ENCODE data around the gene PPP1CB.
"Not testable (repeated sequence)": the region's sequence is repeated elsewhere in the genome, so short reads cannot be mapped to it uniquely, and the experiment has no call there.

Gene PPP1CB

DNA sequence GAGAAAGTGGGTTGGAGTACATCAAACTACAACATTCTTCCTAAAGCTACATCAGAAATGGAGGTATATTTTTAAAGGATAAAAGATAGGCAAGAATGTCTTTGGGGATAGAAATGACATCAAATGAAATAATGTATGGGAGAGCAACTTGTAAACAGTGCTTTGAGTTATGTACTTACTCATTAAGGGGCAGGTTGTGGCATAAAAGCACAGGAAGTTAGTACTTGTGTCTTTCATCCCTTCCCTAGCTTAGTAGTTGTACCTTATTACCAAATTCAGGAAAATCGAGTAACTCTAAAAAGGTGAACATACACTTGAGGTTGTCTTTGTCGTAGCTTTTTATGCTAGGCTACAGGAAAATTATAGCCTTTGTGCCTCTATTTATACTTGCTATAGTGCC, 28.9 kb downstream of the PPP1CB start:
- no peak for DNase-seq

GRCh38 chr2:28782423-28782822, 30.8 kb downstream of the PPP1CB start:
- no peak for DNase-seq

DNA sequence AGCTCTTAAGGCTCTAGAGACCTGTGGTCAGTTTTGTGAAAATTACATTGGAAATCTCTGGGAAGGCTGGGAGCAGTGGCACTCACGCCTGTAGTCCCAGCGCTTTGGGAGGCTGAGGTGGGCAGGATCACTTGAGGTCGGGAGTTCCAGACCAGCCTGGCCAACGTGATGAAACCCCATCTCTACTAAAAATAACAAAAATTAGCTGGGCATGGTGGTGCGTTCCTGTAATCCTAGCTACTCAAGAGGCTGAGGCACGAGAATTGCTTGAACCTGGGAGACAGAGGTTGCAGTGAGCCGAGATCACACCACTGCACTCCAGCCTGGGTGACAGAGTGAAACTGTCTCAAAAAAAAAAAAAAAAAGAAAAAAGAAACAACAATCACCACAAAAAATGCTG, 32.9 kb downstream of the PPP1CB start:
- not testable (repeated sequence) for DNase-seq

DNA sequence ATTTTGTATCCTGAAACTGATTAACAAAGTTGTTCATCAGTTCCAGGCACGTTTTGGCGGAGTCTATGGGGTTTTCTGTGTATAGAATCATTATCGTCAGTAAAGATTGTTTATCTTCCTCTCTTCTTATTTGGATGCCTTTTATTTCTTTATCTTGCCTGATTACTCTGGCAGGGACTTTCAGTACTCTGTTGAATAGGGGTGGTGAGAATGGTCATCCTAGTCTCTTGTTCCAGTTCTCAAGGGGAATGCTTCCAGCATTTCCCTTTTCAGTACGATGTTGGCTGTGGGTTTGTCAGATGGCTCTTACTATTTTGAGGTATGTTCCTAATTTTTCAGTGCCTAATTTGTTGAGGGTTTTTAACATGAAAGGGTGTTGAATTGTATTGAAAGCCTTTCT, 45.0 kb downstream of the PPP1CB start:
- no peak for DNase-seq

GRCh38 chr2:28801726-28802125, 50.1 kb downstream of the PPP1CB start:
- no peak for DNase-seq

DNA sequence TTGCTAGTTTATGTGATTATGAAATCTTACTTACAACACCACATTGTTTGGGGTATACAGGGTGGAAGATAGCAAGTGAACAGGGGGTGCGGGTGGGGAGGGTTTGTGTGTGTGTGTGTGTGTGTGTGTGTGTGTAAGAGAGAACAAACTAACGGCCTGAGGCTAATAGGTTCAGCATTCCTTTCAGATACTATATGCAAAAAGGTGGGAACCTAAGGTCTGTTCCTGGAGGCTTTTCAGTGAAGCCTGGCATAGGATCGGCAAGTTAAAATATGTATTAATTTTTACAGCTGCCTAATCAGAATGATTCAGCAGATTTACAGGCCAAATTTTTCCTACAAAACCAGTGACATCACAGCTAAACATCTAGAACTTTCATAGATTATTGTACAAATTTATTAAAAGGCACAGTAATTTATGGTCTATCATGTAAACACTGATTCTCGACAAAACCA, 51.4 kb downstream of the PPP1CB start:
- no peak for DNase-seq

GRCh38 chr2:28809927-28810326, 58.3 kb downstream of the PPP1CB start:
- no peak for DNase-seq

DNA sequence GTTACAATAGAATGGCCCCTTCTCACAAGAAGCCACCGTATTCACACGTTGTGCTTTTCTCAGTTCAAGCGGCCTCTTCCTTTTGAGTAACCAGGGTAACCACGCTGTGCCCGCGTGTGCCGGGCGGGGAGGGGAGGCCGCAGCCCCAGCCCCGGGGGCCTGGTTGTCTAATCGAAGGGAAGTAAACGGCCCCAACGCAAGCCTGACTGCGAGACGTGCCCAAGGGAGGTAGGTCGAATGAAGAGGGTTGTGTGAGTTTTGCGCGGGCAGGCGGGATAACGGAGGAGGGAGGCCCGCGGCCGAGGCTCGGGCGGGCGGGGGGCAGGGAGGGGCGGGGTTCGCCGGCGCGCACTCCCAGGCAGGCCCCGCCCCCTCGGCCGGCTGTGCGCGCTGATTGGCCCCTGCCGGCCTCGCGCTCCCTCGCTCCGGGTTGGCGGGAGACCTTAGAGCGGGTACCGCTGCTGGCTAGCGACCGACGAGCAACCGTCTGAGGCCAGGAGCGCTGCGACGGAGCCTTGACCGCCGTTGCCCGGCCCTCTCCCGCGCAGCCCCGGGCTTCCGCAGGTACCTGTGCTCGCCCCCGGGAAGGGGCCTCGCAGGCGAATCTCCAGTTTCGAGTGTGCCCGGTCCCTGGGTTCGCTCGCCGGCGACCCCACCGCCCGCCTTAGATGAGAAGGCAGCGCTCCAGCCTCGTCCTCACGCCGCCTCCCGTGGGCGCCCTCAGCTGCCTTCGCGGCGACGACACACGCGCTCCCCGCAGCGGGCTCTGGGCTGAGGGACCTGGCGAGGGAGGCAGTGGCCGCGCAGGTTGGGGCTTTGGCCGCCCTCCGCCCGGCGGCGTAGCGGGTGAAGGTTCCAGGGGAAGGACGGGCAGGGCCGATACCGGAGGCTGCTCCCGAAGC, 59.0 kb downstream of the PPP1CB start, which contains the start of gene SPDYA:
SPDYA (plus strand) TSS at position 451 of the 902 bp plus-strand sequence. CDS start 5,181 bp downstream, outside the sequence.
- DNase-seq, result peak; percentile 77 to 81

DNA sequence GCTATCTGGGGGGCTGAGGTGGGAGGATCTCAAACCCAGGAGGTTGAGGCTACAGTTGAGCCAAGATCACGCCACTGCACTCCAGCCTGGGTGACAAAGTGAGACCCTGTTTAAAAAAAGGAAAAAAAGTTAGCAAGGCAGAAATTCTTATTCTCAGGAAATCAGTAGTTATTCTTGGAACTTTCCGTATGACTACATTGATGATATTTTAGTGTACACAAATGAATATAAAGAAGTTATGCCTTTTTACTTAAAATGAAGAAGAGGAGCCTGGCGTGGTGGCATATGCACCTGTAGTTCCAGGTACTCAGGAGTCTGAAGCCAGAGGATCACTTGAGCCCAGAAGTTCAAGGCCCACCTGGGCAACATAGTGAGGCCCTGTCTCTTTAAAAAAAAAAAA, 66.4 kb downstream of the PPP1CB start:
- DNase-seq, result no peak

DNA sequence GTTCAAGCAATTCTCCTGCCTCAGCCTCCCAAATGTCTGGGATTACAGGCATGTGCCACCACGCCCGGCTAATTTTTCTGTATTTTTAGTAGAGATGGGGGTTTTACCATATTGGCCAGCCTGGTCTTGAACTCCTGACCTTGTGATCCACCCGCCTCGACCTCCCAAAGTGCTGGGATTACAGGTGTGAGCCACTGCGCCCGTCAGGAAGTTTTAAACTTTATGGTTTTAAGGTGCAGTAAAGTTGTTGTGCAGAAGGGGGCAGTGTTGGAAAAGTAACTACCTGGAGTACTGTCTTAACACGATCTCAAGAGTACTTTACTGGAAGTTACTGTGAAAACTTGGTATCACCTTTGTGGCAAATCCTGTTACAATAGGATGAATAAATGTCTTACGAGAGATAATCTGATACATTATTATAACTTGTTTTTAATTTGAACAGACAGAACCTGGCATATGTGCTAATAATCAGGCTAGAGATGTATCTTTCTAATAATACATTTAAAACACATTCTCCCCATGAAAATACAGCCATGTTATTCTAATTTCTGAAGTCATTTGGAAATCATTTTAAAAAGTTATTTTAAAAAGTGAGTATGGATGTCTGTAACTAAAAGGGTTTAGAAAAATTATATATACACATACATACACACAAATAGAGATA, 69.8 kb downstream of the PPP1CB start:
- peak; percentile 25 to 39 for DNase-seq

DNA sequence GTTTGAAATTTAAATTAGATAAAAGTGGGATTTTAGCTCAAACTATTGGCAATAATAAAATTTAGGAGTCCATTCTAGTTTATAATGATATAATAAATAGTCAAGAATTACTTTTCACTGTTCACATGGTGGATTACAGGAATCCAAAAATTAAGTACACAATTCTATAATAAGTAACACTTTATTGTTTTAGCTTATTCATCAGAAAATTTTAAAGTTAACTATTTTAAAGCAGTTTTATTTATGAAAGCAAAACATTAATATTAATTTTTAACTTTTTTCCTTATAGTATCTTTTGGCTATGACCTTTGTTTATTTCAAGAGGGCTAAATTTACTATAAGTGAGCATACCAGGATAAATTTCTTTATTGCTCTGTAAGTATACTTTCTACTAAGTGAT, 70.4 kb downstream of the PPP1CB start:
- DNase-seq, result no peak

DNA sequence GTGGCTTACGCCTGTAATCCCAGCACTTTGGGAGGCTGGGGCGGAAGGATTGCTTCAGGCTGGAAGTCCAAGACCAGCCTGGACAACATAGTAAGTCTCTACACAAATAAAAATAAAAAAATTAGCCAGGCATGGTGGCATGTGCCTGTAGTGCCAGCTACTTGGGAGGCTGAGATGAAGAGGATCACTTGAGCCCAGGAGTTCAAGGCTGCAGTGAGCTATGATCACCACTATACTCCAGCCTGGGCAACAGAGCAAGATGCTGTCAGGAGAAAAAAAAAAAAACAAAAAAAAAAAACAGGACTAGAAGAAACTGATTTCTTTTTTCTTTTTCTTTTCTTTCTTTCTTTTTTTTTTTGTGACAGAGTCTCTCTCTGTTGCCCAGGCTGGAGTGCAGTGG, 72.6 kb downstream of the PPP1CB start:
- DNase-seq, result no peak

GRCh38 chr2:28824870-28825269, 73.2 kb downstream of the PPP1CB start:
- no peak for DNase-seq

DNA sequence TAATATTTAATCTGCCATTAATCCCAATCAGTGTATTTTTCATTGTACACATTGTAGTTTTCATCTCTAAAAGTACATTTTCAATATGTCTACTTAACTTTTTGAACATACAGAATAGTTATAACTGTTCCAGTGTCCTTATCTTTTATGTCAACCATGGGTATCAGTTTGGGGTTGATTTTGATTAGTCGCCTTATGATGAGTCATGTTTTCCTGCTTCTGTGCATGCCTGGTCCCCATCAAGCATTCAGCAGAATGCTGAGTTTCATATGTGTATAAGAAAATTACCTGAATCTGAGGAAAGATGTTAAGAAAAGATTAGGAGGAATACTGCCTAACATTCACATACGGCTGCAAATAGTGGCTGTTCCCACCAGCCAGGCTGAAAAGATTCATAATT, 76.8 kb downstream of the PPP1CB start:
- DNase-seq, result no peak

- DNase-seq, result no peak
Measured at GRCh38 chr2:28833740-28834470, 82.3 kb downstream of the PPP1CB start.

DNA sequence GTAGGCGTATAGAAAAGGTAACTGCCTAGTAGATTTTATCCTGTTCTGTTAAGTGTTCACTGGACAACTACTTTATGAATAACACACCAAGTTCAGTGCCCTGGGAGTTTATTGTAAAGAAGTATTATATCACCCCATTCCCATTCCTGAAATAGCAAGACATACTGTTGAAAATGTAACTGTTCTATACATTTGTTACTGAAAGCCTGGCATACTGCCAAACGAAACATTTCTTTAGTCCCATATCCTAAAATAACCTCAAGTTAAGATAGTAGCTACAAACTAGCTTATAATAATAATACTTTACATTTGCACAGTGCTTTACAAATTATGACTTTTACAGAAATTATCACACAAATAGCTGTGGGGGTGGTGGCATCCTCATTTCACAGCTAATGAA, 84.2 kb downstream of the PPP1CB start:
- DNase-seq, result no peak

DNA sequence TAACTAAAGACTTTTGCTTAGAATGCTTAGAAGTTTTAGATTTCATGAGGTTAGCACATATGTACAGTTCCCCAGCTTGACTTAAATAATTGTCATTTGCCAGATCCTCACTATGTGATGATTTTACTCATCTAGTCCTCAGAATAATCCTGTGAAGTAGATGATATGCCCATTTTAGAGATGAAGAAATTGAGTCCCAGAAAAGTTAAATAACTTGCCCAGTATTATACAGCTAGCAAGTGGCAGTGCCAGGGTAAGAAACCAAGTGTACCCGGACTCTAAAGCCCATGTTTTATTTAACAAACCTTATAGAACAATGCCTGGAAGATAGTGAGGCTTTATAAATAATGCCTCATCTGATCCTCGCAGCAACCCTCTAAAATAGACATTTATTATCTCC, 87.3 kb downstream of the PPP1CB start:
- DNase-seq, result no peak

DNA sequence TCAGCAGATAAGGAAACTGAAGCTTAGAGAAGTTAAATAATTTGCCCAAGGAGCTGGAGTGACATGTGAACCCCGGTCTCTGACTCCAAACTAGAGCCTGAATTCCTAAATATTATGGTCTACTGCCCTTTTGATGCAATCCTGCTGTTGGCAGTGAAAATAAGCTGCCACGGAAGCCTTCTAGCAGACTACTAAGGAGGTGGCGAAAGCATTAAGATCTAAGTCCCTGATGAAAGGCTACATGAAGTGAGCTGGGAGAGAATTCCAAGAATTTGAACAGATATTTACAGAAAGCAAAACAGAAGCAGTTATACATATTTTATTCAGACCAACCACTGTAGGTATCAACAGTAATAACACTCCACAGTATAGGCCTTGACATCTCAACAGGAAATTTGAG, 90.4 kb downstream of the PPP1CB start:
- no peak for DNase-seq
